ENCODE data around the gene PDE6B. TPM values are rescaled to one million over a fixed set of nuclear protein-coding genes. Genes with fewer than 3 reads are reported as not detected.
"Not testable (repeated sequence)": the region's sequence is repeated elsewhere in the genome, so short reads cannot be mapped to it uniquely, and the experiment has no call there.

PDE6B gene
- total RNA-seq, 1 experiment from 2014 or later, result not detected

DNA sequence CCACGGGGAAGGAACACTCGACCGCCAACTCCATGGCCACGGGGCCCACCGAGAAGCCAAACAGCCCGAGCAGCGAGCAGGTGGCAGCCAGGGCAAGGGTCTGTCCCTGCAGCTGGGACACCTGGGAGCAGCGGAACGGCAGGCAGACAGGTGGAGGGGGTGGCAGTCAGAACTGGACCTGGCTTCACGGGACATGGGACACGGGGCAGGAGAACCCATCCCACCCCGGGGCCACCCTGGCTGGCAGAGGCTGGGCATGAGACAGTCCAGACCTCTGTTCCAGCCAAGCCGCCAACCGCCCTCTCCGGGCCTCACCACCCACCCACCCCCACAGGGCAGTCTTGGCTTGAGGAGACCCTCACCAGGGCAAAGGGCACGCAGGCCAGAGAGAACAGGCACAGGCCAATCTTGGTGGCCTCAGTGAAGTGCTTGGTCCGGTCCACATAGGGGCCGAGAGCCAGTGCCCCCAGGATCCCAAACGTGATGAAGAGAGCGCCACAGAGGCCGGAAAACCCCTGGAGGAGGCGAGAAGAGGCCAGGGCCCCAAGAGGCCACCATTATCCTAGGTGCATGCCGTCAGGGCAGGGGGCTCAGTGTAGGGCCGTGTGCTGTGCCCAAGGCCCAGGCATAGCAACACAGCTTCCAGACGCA is 58.0 kb downstream of the PDE6B start:
- no peak for DNase-seq (ENCODE audit: low spot score)

DNA sequence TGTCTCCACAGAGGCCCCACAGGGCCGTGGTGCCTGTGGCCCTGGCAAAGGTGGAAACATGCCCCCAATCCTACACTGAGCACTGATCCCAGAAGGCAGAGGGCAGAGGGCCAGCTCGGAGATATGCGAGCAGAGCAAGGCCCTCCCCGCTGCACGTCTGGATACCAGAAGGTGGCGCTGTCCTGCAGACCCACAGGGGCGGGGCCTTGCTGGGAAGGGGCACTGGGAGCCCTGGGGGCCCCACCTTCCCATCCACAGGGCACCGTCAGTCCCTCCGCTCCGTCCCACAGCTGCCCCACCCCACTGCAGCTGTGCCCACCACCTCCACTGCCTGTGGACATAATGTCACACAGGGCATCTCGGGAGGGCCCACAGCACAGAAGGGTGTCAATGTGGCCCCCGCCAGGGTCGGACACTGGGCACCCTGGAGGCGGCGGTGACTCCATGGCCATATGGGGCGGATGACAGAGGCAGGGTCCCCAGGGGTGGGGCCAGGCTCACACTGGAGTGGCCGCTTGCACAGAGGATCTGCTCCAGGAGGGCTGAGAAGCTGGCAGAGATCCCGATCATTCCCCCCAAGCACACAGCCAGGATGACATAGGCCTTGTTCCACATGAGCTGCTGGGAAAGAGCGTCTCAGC is 58.7 kb downstream of the PDE6B start:
- DNase-seq (ENCODE audit: low spot score), result peak; percentile 19

DNA sequence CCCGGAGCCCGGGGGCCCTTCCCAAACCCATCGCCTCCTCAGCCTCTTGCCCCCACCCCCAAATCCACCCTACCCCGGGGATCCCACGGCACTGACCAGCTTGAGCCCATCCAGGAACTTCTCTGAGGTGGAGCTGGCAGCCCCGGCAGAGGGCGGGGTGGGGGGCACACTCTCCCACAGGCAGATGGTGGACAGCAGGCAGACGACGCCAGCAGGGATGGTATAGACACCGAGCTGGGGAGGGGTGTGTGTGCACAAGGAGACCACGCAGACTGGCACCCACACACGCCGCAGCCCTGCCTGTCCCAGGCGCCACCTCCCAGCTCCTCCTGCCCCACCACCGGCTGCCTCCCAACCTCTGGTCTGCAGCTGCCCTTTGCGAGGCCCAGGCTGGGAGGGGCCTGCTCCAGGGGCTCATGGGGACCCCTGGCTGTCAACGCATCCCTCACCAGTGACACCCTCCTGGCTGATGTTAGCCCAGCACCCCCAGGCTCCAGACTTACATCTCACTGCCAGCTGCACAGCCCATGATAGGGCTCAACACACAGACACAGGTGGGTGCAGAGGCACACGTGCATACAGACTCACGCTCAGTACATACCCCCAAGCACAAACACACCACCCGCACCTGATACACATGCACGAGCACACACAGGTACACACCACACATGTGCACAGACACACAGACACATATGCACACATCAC is 59.4 kb downstream of the PDE6B start:
- no peak for DNase-seq (ENCODE audit: low spot score)

DNA sequence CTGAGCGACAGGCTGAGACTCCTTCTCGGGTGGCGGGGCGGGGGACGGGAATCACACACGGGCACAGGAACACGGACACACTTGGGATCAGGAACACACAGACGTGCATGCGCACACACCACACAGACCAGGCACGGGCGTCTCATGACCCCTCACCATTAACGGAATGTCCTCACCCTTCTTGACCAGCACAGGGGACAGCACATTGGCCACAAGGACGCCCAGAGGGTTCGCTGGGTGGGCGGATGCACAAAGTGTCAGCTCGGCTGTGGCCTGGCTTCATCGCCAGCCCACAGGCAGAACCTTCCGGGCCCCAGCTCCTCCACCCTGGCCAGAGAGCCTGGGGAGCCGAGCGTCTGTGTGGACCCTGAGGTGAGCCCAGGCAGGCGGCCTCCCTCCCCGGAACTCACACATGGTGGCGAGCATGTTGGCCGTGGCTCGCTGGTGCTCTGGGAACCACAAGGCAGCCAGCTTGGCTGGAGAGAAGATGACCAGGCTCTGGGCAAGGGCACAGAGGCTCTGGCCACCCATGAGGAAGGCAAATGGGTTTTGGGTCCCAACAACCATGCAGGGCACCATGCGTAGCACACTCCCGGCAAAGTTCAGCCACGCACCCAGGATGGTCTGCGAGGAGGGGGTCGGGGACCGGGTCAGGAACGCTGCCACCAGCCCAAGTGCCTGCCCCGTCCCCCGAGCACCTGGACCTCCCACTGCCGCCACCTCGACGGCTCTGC is 60.5 kb downstream of the PDE6B start:
- no peak for DNase-seq (ENCODE audit: low spot score)

DNA sequence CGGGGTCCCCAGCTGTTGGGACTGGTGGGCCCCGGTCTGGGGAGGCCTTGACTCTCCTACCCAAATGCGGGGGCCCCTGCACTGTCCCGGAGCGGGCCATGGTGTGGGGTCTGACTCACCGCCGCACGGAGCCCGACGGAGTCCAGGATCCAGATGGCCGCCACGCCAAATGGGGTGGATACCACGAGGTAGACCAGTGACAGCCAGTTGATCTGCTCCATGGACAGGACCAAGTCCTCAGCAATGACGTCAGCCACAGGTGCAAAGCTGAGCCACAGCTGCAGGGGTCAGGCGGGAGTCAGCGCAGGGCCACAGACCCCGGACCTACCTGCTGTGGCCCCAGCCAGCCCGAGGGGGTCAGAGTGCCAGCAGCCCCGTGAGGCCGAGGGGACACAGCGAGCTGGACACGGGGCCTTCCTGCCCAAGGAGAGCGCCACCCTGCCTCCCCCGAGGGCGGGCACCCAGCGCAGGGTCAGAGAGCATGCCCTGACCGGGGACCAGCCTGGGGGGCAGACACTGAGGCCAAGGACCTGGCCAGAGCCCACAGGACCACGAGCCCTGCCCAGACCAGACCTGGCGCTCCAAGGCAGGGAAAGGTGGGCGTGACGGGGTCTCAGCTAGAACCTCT is 61.2 kb downstream of the PDE6B start:
- no peak for DNase-seq (ENCODE audit: low spot score)

DNA sequence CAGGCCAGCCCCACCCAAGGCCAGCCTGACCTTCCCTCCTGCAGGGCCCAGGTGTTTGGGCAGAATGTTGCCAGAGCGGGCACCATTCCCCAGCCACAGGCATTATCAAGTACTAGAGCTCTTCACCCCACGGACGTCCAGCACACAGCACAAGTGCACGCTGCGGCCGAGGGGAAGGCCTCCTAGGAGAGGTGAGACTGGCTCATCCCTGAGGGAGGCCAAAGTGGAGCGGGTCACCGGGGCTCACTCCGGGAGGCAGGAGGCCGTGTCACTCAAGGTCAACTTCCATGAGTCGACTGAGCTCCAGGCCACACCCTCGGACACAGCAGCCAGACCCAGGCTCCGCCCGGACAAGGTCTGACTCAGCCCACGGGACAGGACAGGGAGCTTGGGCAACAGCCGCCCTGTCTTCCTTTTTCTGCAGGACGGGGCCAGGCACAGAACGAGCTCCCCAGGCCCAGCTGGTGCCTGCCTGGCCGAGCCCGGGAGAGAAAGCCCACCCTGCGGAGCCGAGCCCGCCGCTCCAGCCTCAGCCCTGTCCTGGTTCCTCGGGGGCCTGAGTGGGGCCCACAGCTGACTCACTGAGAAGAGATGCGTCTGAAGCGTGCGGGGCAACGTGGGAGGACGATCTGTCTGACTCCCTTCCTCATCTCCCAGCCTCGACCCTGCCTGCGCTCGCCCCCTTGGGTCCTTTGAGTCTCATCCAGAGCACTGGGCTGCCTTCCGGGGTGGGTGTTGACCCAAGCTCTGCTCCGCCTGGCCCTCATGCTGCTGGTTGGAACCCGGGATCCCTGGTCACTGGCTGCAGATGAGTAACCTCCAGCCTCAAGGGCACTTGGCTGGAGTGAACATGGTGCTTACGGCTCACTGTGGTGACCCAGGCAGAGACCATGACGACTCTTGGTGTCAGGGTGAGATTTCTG is 61.9 kb downstream of the PDE6B start:
- DNase-seq (ENCODE audit: low spot score), result peak; percentile 90

DNA sequence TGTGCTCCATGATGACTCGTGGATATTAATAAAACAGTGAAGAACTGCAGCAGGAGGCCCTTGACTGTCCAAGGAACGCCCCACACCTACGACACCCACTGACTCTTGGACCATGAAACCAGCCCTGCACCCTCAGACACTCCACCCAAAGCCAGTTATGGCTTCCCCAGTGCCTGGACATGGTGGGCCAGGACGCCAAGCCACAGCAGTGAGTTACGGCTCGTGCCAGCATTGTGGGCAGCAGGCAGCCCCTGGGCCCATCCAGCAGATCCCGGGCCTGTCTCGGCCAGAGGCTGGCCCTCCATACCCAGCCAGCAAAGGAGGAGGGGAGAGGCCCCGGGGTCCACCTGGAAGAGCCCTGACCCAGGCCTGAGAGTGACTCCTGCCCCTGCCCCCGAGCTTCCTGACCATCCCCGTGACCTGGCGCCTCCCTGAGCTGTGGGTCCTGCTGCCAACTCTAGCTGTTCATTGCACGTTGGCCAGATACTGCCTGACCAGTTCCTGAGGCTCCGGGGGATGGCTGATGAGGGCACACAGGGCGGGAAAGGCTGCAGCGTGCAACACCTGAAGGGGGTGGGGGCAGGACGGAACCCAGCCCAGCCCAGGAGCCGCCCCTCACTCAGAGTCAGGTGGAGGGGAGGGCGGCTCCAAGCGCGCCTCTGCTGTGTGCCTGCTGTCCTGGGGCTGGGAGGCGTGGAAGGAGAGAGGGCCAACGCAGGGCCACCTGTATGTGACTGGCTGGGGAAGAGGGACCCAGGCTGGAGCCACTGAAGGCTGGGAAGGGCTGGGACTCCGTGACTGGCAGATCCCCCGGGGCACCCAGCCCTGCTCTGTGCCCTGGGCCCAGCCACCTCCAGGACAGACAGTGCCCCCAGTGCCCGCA is 62.8 kb downstream of the PDE6B start:
- DNase-seq (ENCODE audit: low spot score), result no peak

DNA sequence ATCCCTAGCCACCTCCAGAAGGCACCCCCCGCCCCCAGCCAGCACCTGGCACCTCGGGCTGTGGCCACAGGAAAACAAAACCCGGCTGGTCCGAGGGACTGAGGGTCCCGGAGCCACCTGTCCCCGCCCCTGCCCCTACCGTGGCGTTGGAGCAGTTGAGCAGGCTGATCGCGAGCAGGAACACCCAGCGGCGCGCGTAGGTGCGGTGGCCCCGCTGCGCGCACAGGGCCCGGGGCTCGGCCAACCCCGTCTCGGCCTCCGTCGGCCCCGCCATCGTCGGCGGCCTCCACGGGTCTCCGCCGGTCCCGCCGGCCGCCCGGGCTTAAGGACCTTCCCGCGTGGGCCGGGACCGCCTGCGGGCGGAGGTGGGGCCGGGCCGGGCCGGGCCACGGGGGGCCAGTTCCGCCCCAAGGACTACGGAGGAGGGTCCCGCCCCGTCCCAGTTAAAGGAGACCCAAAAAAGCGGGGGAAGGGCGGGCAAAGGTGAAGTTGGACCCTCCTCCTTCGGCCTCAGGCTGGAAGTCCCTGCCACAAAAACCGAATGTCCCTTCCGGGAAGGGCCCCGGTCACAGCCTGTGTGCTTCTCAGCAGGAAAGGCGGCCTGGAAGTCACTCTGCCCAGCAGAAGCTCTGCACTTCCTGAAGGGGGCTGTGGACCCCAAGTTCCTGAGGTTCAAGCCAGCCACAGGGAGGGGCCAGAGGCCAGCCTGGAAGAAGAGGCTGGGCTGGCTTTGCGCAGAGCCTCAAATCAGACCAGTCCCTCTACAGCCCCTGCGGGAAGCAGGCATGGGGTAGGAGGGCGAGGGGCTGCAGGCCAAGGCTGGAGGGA is 63.7 kb downstream of the PDE6B start, which contains the start of gene SLC49A3:
Gene SLC49A3, minus strand, starts transcription at position 298 of the 828 bp plus-strand sequence. Its CDS starts 24 bp downstream, at position 274.
- no peak for DNase-seq (ENCODE audit: low spot score)

DNA sequence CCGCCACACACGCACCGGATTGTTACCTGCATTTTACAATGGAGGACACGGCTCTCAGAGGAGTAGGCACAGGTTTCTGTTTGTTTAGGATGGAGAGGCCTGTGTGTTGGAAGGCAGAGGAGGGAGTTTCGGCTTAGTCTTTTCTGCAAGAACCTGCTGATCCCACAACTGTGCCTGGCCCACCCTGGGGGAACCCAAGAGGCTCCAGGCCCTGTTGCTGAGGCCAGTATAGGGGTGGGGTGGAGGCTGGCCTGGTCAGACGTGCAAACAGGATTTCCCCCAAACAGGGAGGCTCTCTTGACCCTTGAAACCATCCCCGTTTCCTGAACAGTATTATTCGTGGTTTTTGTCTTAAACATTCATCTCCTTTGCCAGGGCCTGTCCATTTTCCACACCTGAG is 64.3 kb downstream of the PDE6B start:
- DNase-seq (ENCODE audit: low spot score), result no peak

DNA sequence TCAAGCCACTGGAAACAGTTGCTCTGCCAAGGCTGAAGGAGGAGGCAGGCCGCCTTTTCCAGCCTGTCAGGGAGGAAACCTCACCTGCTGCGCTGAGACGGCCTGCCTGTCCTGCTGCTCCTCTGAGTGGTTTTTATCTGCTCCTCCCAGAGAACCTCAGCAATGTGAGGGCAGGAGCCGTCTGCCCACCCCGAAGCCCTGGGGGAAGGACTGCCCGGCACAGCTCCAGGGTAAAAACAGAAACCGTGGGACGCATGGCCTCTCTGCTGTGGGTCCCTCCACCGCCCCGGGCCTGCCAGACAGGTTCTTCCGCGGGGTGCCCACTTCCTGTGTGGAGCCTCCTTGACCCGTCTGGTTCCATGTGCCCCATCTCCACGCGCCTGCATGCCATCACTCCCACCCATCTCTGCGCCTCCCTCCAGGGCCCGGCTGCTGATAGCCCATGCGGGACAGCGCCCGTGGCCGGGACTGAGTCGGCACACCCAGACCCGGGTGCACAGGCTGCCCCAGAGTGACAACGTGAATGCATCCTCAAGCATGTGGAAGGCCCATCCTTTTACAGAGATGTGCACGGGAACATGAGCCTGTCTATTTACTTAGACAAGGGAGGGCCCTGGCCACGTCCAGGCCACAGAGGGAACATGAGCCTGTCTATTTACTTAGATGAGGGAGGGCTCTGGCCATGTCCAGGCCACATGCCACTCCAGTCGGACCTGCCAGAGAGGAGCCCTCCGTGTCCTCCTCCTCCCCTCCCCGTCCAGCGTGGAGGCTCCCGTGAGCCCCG is 67.6 kb downstream of the PDE6B start:
- no peak for DNase-seq (ENCODE audit: low spot score)

DNA sequence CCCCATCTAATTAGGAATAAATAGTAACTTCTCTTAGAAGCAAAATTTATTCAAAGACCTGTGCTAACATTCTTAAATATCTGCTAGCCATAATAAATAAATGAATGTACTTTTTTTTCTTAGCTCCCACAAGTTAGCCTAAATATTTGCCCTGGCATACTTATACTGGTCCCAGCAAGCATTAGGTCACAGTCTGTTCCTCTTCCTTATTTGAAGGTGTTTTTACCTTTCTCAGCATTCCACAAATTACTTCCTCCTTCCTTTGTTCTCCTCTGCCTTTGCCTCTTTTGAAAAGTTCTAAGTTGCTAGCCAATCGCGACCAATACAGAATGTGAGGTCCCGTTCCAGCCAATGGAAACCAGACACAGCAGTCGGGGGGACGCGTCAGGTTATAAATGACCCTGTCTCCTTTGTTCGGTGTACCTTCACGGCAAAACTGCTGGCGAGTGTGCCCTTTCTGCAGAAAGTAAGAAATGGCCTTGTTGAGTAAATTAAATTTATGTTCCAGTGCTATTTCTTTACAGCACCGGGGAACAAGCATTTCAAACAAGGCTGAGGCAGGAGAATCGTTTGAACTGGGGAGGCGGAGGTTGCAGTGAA is 69.1 kb downstream of the PDE6B start:
- DNase-seq (ENCODE audit: low spot score), result not testable (repeated sequence)

DNA sequence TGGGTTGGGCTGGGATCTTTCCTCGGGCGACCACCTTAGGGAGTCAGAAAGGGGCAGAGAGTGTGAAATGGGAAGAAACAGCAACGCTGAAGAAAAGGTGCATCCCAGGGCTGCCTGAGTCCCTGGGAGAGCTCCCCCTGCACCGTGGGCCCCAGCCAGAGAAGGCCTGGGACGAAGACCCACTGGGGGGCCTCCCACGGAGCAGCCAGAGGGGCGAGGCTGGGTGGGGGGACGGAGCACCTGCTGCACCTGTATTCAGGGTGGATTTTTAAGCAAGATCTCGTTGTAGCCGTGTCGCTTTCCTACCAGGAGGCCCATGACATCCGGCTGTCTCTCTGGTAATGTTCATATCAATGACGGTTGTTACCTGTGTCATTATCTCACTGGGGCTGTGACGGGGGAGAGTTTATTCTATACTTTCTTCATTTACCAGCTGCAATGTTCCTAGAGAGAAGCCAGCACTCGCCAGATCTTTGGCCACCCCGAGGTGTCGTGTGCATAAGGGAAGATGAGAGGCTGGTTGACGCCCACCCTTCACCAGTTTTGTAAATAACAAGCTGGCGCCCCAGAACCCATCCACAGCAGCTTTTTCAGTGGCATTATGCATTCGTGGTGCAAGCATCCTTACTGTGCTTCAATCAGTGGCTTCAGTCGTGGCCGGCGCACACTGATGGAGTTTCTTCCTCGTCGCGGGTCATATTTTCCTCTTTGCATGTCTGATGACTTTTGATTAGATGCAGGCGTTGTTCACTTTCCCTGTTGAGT is 74.6 kb downstream of the PDE6B start:
- DNase-seq (ENCODE audit: low spot score), result no peak

DNA sequence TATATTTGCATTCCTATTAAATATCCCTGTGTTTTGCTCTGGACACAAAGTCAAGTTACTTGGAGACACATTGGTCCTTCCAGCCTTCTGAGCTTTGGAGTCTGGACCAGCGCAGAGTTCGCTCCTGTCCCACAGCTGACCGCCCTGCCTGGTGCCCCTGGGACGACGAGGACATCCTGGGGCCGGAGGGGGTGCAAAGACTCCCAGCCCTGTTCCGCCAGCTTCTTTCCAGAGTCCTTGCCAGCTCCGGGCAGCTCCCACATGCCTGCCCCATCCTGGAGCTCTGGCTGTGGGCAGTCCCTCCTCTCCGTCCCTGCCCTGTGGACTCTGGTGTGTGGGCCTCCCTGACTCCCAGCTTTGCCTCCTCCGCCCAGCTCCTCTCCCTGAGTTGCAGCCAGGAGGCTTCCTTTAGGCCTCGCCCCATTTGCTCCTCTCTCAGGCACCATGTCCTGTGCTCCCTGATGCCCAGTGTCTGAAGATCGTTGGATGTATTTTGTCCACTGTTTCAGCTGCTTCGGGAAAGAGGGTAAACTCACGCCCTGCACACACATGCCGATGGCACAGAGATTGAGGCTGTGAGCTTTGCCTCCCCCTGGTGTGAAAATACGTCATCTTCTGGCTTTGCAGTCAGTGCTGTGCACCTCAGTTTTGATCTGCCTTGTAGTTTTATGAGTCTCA is 75.4 kb downstream of the PDE6B start:
- DNase-seq (ENCODE audit: low spot score), result no peak

DNA sequence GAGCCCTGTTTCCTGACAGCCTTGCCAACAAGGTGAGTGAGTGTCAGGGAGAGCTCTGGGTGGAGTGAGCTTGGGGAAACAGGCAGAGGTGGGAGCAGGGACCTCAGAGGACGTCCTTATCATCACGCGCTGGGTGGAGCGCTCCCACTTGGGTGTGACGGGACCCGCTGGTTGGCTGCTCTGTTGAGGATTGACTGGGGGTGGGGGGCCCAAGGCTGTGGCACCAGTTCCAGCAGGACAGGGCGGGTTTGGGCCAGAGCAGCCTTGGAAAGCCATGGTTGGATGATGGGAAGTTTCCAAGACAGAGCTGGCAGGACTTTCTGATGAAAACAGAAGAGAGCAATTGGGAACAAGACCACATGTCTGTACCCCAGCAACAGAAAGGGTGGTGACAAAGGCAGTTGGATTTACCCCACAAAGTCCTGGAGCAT is 77.3 kb downstream of the PDE6B start:
- no peak for DNase-seq (ENCODE audit: low spot score)

DNA sequence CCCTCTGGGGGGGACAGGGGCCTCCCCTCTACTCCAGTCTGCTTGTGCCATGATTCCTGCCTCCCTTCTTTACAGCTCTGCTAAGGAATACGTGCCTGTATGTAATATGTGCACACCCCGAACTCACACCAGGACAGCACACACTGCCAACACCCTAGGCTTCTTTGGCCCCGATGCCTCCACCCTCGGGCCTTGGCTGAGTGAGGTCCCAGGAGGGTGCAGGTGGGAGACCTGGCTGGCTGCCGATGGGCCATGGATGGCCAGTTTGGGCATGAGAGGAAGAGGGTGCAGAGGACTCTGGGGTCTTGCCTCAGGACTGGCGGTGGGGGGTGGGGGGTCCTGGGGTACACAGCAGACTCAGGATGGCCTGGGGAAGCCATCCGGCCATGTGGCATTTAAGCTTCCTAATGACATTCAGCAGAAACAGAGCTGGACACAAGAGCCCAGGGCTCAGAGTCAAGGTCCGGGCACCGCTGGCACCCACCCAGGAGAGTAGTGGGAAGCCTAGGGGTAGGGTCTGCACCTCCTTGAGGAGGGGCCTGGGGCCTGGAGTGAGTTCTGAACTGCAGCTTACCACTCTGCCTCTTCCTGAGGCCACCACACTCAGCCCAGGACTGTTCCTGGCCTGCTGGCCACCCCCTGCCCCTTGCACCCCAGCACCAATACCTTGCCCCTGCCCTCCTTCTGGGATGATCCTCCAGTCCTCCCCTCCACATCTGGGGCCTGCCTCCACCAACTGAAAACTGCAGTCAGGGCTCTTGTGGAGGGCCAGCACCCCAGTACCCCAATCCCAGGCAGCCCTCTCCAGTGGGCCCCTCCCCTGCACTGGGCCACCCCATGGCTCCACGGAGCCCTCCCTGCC is 78.2 kb downstream of the PDE6B start:
- DNase-seq (ENCODE audit: low spot score), result no peak

All from A172 (cell line).